Right lung (tissue), 5 donors: ENCODE measurements around the gene GNG13. TPM values are rescaled to one million over a fixed set of nuclear protein-coding genes. Genes with fewer than 3 reads are reported as not detected.
A peak's percentile ranks its signal among the peaks of the same experiment; 100 is the strongest.

ENCODE experiments used
- DNase-seq, 2 donors: peaks; one replicate each; pipeline ENCODE4 v3.0.0-alpha.2; 2013
- polyA plus RNA-seq, 5 donors: library from polyadenylated mRNA; unstranded; fragments of 120-200 nt; gene quantifications; one replicate each; pipeline versions ENCODE4 v1.2.1 to v1.2.3, GENCODE V29; 2013; ENCODE audit warnings: inconsistent platforms in 1 of 5, low replicate concordance in 1 of 5; ENCODE audit not compliant: insufficient read length in 5 of 5, insufficient read depth in 1 of 5

Gene GNG13
- polyA plus RNA-seq, 5 donors = 0.10 TPM; not detected in 4

GRCh38 chr16:814974-815373 lies 14.4 kb upstream of the GNG13 start:
- no peak for DNase-seq

DNA sequence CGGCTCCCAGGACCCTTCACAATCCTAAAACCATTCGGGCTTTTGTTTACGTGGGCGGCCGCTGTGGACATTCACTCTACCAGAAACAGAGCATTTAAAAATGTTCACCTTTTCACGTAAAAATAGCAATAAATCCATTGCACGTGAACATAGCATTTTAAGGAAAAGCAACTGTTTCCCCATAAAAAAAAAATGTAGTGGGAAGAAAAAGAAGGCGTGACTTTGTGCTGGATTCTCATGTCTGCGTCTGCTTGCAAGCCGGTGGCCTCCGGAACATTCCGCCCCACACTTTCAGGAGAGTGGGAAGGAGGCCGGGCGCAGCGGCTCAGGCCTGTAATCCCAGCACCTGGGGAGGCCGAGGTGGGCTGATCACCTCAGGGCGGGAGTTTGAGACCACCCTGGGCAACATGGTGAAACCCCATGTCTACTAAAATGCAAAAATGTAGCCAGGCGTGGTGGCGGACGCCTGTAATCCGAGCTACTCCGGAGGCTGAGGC lies 13.4 kb upstream of the GNG13 start:
- DNase-seq = no peak

- DNase-seq = no peak
Observed at GRCh38 chr16:813204-813915, 12.8 kb upstream of the GNG13 start.

GRCh38 chr16:808085-808386 lies 7.5 kb upstream of the GNG13 start:
- DNase-seq = no peak

GRCh38 chr16:807347-808084 lies 7.0 kb upstream of the GNG13 start:
- DNase-seq = peak; percentile 87 to 88

- DNase-seq = no peak
Observed at GRCh38 chr16:805474-805873, 4.9 kb upstream of the GNG13 start.

DNA sequence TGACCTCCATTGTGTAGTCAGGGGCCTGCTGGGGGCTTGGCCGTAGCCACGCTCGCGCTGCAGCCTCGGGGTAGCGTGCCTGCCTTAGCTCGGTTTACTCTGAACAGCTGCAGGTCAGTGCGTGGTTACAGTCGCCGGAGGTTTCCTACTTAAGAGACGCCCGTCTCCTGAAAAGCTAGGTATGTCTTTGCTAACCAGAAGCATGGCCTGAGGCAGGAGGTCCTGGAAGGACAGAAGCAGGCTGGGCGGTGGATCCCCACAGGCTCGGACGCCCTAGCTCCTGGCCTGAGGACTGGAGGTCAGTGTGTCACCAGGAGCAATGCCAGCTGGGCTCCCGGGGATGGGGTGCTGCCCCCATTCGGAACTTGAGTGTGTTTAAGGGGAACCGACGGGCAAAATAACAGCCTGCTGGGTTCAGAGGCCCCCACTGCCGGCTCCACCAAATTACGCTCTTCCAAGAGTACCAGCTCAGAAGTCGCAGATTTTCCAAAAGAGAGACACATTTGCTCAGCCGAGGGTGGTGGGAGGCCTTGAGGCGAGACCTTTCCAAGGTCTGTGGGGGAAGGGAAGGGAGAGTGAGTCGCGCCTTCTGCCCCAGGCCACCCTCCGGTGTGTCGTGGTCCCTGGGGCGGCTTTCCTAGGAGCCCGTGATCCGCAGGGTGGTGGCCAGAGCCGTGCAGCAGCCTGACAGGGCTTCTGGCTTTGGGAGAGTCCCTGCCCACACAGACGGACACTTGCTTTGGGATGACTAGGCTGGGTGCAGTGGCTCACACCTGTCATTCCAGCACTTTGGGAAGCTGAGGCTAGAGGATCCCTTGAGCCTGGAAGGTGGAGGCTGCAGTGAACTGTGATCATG lies 3.9 kb upstream of the GNG13 start:
- DNase-seq = no peak

- no peak for DNase-seq
Observed at GRCh38 chr16:803754-804080, 3.2 kb upstream of the GNG13 start.

- DNase-seq = no peak
Observed at GRCh38 chr16:802914-803753, 2.6 kb upstream of the GNG13 start.

DNA sequence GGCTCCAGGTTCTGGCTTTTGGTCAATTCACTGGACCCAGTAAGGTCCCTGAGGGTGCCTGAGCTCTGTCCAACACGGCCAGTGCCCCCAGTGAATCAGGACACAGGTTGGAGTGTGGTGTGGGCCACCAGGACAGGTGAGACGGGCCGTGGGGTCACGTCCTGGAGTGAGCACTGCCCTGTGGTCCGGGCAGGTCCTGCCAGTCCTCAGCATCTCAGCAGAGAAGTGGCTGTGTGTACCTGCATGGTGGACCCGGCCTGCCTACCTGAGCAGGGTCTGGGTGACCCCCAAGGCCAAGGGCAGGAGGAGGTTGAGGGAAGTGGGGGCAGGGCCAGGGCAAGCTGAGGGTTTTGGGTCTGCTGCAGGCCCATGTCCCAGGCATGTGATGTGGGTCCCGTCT lies 1.9 kb upstream of the GNG13 start:
- DNase-seq = no peak

DNA sequence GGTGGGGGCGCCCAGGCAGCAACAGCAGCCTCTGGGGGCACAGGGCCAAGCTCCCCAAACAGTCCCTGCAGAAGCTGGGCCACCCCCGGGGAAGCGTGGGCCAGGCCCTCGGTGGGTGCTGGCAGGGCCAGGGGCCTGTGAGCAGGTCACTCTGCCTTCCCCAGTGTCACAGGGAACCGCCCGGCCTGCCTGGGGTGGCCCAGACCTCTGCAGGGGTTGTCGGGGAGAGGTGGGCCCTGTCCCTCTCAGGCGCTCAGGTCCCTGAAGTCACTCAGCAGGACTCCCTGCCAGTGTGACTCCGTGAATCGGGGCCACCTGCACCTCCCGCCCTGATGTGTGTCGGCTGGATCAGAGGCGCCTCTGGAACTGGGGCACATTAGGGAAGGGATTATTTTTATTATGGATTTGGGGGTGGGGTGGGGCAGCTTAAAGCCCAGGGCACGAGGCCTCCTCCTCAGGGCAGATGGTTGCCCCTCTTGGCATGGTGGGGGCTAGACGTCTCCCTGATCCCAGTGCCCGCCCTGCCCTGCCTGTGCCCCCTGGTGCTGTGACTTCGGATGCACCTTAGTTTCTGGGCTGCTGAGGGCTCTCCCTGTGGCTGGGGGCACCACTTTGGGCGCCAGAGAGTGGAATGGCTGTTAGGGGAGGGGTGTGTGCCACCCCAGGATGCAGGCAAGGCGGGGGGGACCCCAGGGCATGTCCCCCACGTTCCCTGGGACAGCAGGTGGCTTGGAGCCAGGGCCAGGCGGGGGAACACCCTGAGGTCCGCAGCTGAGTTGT lies 1.2 kb upstream of the GNG13 start:
- DNase-seq = no peak

DNA sequence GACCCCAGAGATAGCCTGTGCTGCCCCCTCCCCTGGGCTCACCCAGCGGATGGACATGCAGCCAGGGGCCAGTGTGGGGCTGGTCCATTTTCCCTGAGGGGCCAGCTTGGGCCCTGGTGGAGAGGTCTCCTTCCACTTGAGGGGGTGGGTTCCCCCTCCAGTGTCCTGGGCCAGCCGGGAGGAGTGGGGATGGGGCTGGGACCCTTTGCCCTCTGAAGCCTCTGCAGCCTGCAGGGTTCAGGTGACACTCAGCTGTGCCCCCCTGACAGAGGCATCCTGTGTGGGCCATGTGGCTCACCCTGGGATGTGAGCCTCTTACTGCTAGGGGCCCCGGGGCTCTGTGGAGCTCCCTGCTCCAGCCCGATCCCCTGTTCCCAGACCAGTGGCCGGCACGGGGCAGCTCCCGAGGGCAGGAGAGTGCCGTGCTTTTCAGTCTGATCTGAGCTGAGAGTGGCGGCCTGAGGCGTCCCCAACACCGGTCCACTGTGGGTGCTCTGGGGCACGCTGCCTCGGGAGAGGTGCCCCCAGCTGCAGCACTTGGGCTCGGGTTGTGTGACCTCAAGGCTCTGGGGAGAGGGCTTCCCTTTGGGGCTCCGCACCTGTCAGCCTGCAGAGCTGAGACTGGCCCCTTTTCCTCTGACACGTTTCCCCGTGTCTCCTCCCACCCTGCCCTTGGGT lies 439 bp upstream of the GNG13 start:
- DNase-seq = no peak

DNA sequence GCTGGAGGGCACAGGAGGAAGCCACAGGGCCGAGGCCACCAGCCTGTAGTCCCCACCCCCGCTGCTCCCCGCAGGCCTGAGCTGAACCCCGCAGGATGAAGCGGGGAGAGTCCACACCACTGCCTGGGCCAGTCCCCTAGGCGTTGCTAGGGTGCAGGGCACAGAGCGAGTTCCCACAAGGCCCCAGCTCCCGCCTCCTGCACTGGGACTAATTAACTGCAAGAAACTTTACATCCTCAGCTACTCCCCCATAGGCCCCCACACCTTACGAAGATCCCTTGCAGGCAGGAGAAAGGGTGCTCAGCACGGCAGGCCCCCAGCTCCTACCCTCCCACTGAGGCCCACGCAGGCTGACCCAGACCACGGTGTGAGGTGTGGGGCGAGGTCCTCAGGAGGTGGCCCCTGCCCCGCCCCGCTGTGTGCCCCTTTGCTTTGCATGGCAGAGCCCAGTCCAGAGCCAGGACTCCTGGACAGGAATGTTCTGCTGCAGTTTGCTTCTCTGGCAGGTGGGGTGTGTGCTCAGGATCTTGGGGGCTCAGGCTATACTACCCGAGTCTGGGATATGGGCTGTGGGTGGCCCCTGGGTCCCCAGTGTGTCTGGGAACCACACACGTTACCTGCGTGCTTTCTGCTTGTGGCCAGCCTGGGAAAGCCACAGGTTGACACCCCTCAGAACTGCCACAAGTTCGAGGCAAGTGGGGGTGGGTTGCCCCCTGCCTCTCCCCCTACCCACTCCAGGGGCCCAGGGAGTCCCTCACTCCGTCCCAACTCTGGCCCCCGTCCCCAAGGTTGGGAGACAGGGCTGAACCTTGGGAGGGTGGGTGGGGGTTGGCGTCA lies 1.2 kb downstream of the GNG13 start:
- no peak for DNase-seq

GRCh38 chr16:798666-799065 lies 1.9 kb downstream of the GNG13 start:
- no peak for DNase-seq

- no peak for DNase-seq
Observed at GRCh38 chr16:797686-798085, 2.8 kb downstream of the GNG13 start.

DNA sequence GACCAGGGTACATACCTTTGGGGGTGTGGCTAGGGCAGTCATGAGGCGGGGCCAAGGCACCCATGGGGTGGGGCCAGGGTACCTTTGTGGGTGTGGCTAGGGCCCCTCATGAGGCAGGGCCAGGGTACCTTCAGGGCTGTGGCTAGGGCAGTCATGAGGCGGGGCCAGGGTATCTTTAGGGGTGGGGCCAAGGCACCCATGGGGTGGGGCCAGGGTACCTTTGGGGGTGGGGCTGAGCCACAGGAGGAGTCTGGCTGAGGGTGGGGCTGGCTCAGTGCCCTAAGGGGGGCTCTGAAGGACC lies 3.5 kb downstream of the GNG13 start:
- DNase-seq = no peak

DNA sequence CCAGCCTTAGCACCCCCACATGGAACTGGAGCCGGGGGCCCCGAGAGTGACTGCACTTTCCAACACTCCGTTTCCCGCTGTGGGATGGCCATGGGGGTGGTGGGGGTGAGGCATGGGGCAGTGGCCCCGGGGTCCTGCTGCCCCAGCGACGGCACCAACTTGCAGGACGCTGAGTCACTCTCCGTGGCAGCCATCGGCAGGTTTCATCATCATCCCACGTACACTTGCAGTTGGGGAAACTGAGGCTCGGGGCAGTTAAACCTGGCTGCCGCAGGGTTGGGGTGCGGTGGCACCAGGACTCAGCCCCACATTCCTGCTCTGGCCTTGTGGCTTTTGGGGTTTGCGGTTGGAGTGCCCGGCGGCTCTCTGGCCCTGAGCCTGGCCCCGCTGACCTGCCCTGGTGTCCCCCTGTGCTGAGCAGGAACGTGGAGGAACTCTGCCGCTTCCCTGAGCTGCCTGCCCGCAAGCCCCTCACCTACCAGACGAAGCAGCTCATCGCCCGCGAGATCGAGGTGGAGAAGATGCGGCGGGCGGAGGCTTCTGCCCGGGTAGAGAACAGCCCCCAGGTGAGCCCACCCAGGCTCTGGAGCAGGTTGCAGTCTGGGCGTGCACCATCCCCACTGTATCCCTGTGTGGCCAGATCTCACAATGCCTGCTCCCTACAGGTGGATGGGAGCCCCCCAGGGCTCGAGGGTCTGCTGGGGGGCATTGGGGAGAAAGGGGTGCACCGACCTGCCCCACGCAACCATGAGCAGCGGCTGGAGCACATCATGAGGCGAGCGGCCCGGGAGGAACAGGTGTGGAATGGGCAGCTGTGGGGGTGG lies 4.0 kb downstream of the GNG13 start:
- DNase-seq = no peak

DNA sequence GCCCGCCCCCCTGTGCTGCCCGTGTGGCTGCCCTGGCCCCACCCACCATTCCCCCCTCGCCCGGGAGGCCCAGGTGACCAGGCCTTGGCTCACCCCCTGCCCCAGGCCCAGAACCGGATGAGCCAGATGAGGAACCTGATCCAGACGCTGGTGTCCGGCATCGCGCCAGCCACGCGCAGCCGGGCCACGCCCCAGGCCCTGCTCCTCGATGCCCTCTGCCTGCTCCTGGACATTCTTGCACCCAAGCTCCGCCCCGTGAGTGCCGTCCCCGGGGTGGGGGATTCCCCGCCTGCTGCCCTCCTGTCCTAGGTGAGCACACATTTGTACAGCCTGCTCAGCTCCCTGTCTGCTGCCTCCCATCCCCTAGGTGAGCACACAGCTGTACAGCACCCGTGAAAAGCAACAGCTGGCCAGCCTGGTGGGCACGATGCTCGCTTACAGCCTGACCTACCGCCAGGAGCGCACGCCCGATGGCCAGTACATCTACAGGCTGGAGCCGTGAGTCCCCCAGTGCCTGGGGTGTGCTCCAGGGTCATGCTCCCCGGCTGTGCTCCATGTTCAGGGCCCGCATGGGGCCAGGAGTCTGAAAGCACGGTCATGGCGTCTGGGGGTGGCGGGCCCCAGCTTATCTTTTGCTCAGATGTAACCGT lies 4.8 kb downstream of the GNG13 start:
- no peak for DNase-seq
